HCT116 (cell line): ENCODE results near the gene HOXC11. TPM values are rescaled to one million over a fixed set of nuclear protein-coding genes. Genes with fewer than 3 reads are reported as not detected.

Experiments
- ATAC-seq: fragments of 200-7000 bp; cut with Tn5 transposase; 2 replicates; pipeline ENCODE4 v1.9.1; 2020; ENCODE audit warnings: mild to moderate bottlenecking, moderate library complexity
- BruUV-seq: library from RNA; stranded (reverse); fragments of 400-500 nt; replicated peaks from 2 replicates; lab custom pipeline; 2021; lab: Mats Ljungman, UMichigan
- CTCF ChIA-PET: fragments of 300-600 bp; sonication (Branson Sonifier 250); formaldehyde crosslinking; loops from one replicate; lab custom pipeline; 2021; ENCODE audit warnings: antibody characterized with exemption; lab: Charles Lee
- POLR2A ChIA-PET: fragments of 300-600, 350-600 bp; sonication (Branson Sonifier 250); formaldehyde crosslinking; loops from one replicate; lab custom pipeline; 2021; ENCODE audit warnings: antibody characterized with exemption; lab: Charles Lee
- RAD21 ChIA-PET, 2 experiments: fragments of 300-600 bp; sonication (Branson Sonifier 250); formaldehyde crosslinking; loops; one replicate each; lab custom pipeline; 2023; ENCODE audit warnings: low total read pairs in 2 of 2; ENCODE audit not compliant: uncharacterized antibody in 2 of 2, unreplicated experiment in 2 of 2, low non-redundant PET in 1 of 2; lab: Charles Lee
- DNase-seq: peaks from one replicate; pipeline ENCODE4 v3.0.0-alpha.2; 2010; ENCODE audit warnings: low read depth, low spot score
- H2AFZ ChIP-seq: fragments of 200-600 bp; shearing (Covaris generic), sonication (generic); 2 replicates; pipeline ENCODE4 v1.6.1; 2017; ENCODE audit warnings: low read depth, mixed run types, mixed read lengths, antibody characterized with exemption, low read length; ENCODE audit not compliant: poor library complexity, severe bottlenecking
- H3K27ac ChIP-seq: 2 replicates; pipeline ENCODE4 v1.5.1; 2012; ENCODE audit warnings: low read depth, low read length
- H3K27me3 ChIP-seq: fragments of 200-600 bp; sonication (generic); 2 replicates; pipeline ENCODE4 v1.6.1; 2016; ENCODE audit warnings: mixed run types, low read length, mixed read lengths; ENCODE audit not compliant: insufficient read depth
- H3K36me3 ChIP-seq, 2 experiments: fragments of 200-500 bp in 1 of 2; fragments of 200-600 bp in 1 of 2; sonication (Bioruptor generic) in 1 of 2; sonication (generic) in 1 of 2; 2 replicates each; pipeline versions ENCODE4 v1.5.1 to v1.6.1; 2014 to 2016; ENCODE audit warnings: low read length in 2 of 2, inconsistent platforms in 1 of 2, mixed read lengths in 1 of 2, mixed run types in 1 of 2; ENCODE audit not compliant: insufficient read depth in 2 of 2, control insufficient read depth in 1 of 2
- H3K4me1 ChIP-seq, 2 experiments: fragments of 200-600 bp in 1 of 2; sonication (generic) in 1 of 2; 2 replicates each; pipeline versions ENCODE4 v1.5.1 to v1.6.1; 2012 to 2017; ENCODE audit warnings: low read length in 2 of 2, inconsistent platforms in 1 of 2, mild to moderate bottlenecking in 1 of 2, mixed read lengths in 1 of 2, mixed run types in 1 of 2, moderate library complexity in 1 of 2; ENCODE audit not compliant: insufficient read depth in 2 of 2, control insufficient read depth in 1 of 2
- H3K4me2 ChIP-seq: fragments of 200-600 bp; sonication (generic); 2 replicates; pipeline ENCODE4 v1.6.1; 2017; ENCODE audit warnings: mixed run types, low read length, mixed read lengths
- H3K4me3 ChIP-seq, 2 experiments: fragments of 200-600 bp in 1 of 2; sonication (generic) in 1 of 2; replicated peaks in 1 of 2; 2 replicates each; pipeline ENCODE4 v1.5.1; 2011 to 2016; ENCODE audit warnings: low read length in 2 of 2, control low read depth in 1 of 2, low read depth in 1 of 2, mild to moderate bottlenecking in 1 of 2, mixed read lengths in 1 of 2, mixed run types in 1 of 2
- H3K79me2 ChIP-seq: fragments of 200-600 bp; sonication (generic); 2 replicates; pipeline ENCODE4 v1.6.1; 2017; ENCODE audit warnings: mild to moderate bottlenecking, mixed run types, low read length, moderate library complexity, mixed read lengths; ENCODE audit not compliant: insufficient read depth
- H3K9ac ChIP-seq: fragments of 200-600 bp; sonication (generic); 2 replicates; pipeline ENCODE4 v1.6.1; 2016; ENCODE audit warnings: low read length, mixed read lengths
- H3K9me2 ChIP-seq: fragments of 200-600 bp; sonication (generic), shearing (Covaris generic); 2 replicates; pipeline ENCODE4 v1.6.1; 2017; ENCODE audit warnings: mixed run types, mild to moderate bottlenecking, moderate library complexity; ENCODE audit not compliant: insufficient read depth
- H3K9me3 ChIP-seq, 2 experiments: fragments of 200-500 bp in 1 of 2; fragments of 200-600 bp in 1 of 2; sonication (Bioruptor generic) in 1 of 2; sonication (generic) in 1 of 2; 2 replicates each; pipeline ENCODE4 v1.6.1; 2014 to 2017; ENCODE audit warnings: low read length in 2 of 2, mixed read lengths in 2 of 2, inconsistent platforms in 1 of 2, low read depth in 1 of 2, mild to moderate bottlenecking in 1 of 2, mixed run types in 1 of 2, moderate library complexity in 1 of 2; ENCODE audit not compliant: control insufficient read depth in 1 of 2, insufficient read depth in 1 of 2
- H4K20me1 ChIP-seq: fragments of 200-600 bp; sonication (generic), shearing (Covaris generic); 2 replicates; pipeline ENCODE4 v1.6.1; 2017; ENCODE audit warnings: mixed run types, mild to moderate bottlenecking, moderate library complexity; ENCODE audit not compliant: insufficient read depth
- CBX3 ChIP-seq: IDR thresholded peaks from 2 replicates; pipeline ENCODE4 v1.6.1; 2012; ENCODE audit warnings: low read depth
- CTCF ChIP-seq, 3 experiments: fragments of 200-600 bp in 1 of 3; sonication (generic) in 1 of 3; IDR thresholded peaks in 2 of 3; conservative IDR thresholded peaks in 1 of 3; 2 replicates each; pipeline ENCODE4 v1.5.1; 2012 to 2017; ENCODE audit warnings: low read depth in 2 of 3, low read length in 2 of 3, antibody characterized with exemption in 1 of 3, borderline replicate concordance in 1 of 3, control low read depth in 1 of 3, mild to moderate bottlenecking in 1 of 3, mixed read lengths in 1 of 3, mixed run types in 1 of 3, moderate library complexity in 1 of 3; ENCODE audit not compliant: insufficient read depth in 1 of 3
- EGR1 ChIP-seq: IDR thresholded peaks from 2 replicates; pipeline ENCODE4 v1.6.1; 2012; ENCODE audit warnings: low read depth
- ELF1 ChIP-seq: IDR thresholded peaks from 2 replicates; pipeline ENCODE4 v1.6.1; 2012; ENCODE audit warnings: low read depth, borderline replicate concordance
- EZH2phosphoT487 ChIP-seq: fragments of 200-600 bp; IDR thresholded peaks from 2 replicates; pipeline ENCODE4 v1.6.1; 2018; ENCODE audit warnings: antibody characterized with exemption, borderline replicate concordance
- FOSL1 ChIP-seq: IDR thresholded peaks from 2 replicates; pipeline ENCODE4 v1.6.1; 2012; ENCODE audit warnings: low read depth
- JUND ChIP-seq: IDR thresholded peaks from 2 replicates; pipeline ENCODE4 v1.6.1; 2012
- POLR2A ChIP-seq: IDR thresholded peaks from 2 replicates; pipeline ENCODE4 v1.7.0; 2011; ENCODE audit warnings: borderline replicate concordance; ENCODE audit not compliant: insufficient read depth, insufficient read length; ENCODE audit errors: extremely low read depth
- RAD21 ChIP-seq: IDR thresholded peaks from 2 replicates; pipeline ENCODE4 v1.6.1; 2012; ENCODE audit warnings: low read depth, mild to moderate bottlenecking
- SP1 ChIP-seq: IDR thresholded peaks from 2 replicates; pipeline ENCODE4 v1.6.1; 2012; ENCODE audit warnings: low read depth
- TCF7L2 ChIP-seq: IDR thresholded peaks from 2 replicates; pipeline ENCODE4 v1.7.0; 2011; ENCODE audit warnings: borderline replicate concordance, inconsistent platforms; ENCODE audit not compliant: insufficient read depth, insufficient read length; ENCODE audit errors: extremely low read depth
- ZBTB33 ChIP-seq: IDR thresholded peaks from 2 replicates; pipeline ENCODE4 v1.6.1; 2011; ENCODE audit warnings: mild to moderate bottlenecking, low read length, moderate library complexity; ENCODE audit not compliant: insufficient replicate concordance; ENCODE audit errors: extremely low read depth
- intact Hi-C: fragments of 100-400 bp; cut with micrococcal nuclease; formaldehyde crosslinking; loops from 2 replicates; pipeline ENCODE4 v1.10.0; 2022
- total RNA-seq: library from RNA; stranded (reverse); gene quantifications from one replicate; pipeline ENCODE4 v1.2.1, GENCODE V29; 2021; ENCODE audit not compliant: unreplicated experiment

Gene HOXC11
- total RNA-seq, 1 experiment from 2014 or later = 0.22 TPM

- Histone ChIP-seq H3K9me3 (no peaks in the 10 kb centered on the region), H4K20me1 (no peaks in the 10 kb centered on the region), H3K4me2 (no peak overlapping the region), H2AFZ (no peak overlapping the region), H3K79me2 (no peaks in the 10 kb centered on the region), H3K27me3 (no peaks in the 10 kb centered on the region), H3K4me3 (no peak overlapping the region), H3K4me1 (peaks cover 0 to 14% of the 10 kb centered on the region in 2 experiments; a peak in 2 of 4 replicates), H3K36me3 (no peaks in the 10 kb centered on the region), H3K9me2 (no peaks in the 10 kb centered on the region), H3K9ac (no peak overlapping the region), H3K27ac (no peak overlapping the region)
- ChIA-PET POLR2A (no interaction called here), CTCF (interaction anchor here (1.1 to 1.4 kb wide), 3 partner anchors 8 to 231 kb away, joined by 3 to 7 read pairs (median 4); partner anchors contain the start of gene HOXC10), RAD21 (no interaction called here)
- no peak for DNase-seq
- no peak for TF ChIP-seq TCF7L2
- TF ChIP-seq EGR1 = no peak
- TF ChIP-seq CBX3 = no peak
- no peak for TF ChIP-seq POLR2A
- no peak for TF ChIP-seq EZH2phosphoT487
- no peak for TF ChIP-seq RAD21
- TF ChIP-seq CTCF (IDR thresholded peaks at IDR 0.05 in 2 of 3, conservative IDR thresholded peaks at IDR 0.05 in 1 of 3; ENCODE audit: borderline replicate concordance in 1 of 3, insufficient read depth in 1 of 3, low read depth in 2 of 3, low read length in 2 of 3) = no peak
- no peak for TF ChIP-seq FOSL1
- TF ChIP-seq SP1 = no peak
- TF ChIP-seq ZBTB33 = no peak
- TF ChIP-seq ELF1 = no peak
- no peak for TF ChIP-seq JUND
- no TSS peak for BruUV-seq
- intact Hi-C loops = no loop called here
- no peak for ATAC-seq
These were observed 4.1 kb downstream of the HOXC11 start for GRCh38 chr12:53976823-53977595.
